Measurements from ENCODE around the gene NSUN4. TPM values are rescaled to one million over a fixed set of nuclear protein-coding genes. Genes with fewer than 3 reads are reported as not detected.

The NSUN4 gene
- total and polyA plus RNA-seq, 2 of the 13 experiments (the other 11 are each of a cell fraction or from before 2014, with no cell fraction given), result 21.5 to 23.5 TPM

GRCh38 chr1:46301808-46302640 lies 38.6 kb upstream of the NSUN4 start (continued):
- TF ChIP-seq HNF4A (CRISPR knock-in tag; IDR thresholded peaks at IDR 0.05), result no peak
- no peak for TF ChIP-seq ZNF550 (CRISPR knock-in tag; IDR thresholded peaks at IDR 0.05; ENCODE audit: borderline replicate concordance)
- no peak for TF ChIP-seq PLRG1 (conservative IDR thresholded peaks at IDR 0.05)
- TF ChIP-seq POLR2AphosphoS2 (IDR thresholded peaks at IDR 0.05; ENCODE audit: low read depth, low read length), result no peak
- no peak for TF ChIP-seq ZNF34 (CRISPR knock-in tag; IDR thresholded peaks at IDR 0.05; ENCODE audit: borderline replicate concordance)
- TF ChIP-seq ATRX (CRISPR knock-in tag; IDR thresholded peaks at IDR 0.05; ENCODE audit: borderline replicate concordance), result no peak
- no peak for TF ChIP-seq CC2D1A (CRISPR knock-in tag; IDR thresholded peaks at IDR 0.05)
- TF ChIP-seq HNF4G (IDR thresholded peaks at IDR 0.05; ENCODE audit: borderline replicate concordance, low read depth, low read length), result no peak
- no peak for TF ChIP-seq HNF4G (CRISPR knock-in tag; IDR thresholded peaks at IDR 0.05; ENCODE audit: borderline replicate concordance, low read depth)
- no peak for TF ChIP-seq SOX5 (CRISPR knock-in tag; IDR thresholded peaks at IDR 0.05; ENCODE audit: borderline replicate concordance)
- TF ChIP-seq KDM3A (CRISPR knock-in tag; IDR thresholded peaks at IDR 0.05; ENCODE audit: low read depth), result no peak; the same call in 1 of the 2 replicates
- TF ChIP-seq SRSF1 (optimal IDR thresholded peaks at IDR 0.05; ENCODE audit: low read depth, low read length), result peak; percentile 16
- TF ChIP-seq ATF7-NPFF (CRISPR knock-in tag; IDR thresholded peaks at IDR 0.05; ENCODE audit: low read depth), result peak; percentile 27; the same call in 1 of the 2 replicates
- TF ChIP-seq ZNF33B (CRISPR knock-in tag; IDR thresholded peaks at IDR 0.05), result no peak
- peak; percentile 14; the same call in 1 of the 2 replicates for TF ChIP-seq HOXA3 (CRISPR knock-in tag; IDR thresholded peaks at IDR 0.05)
- no peak for TF ChIP-seq ZNF615 (CRISPR knock-in tag; IDR thresholded peaks at IDR 0.05; ENCODE audit: borderline replicate concordance)
- TF ChIP-seq ZFP37 (CRISPR knock-in tag; IDR thresholded peaks at IDR 0.05; ENCODE audit: borderline replicate concordance), result no peak
- no peak for TF ChIP-seq ZNF432 (CRISPR knock-in tag; IDR thresholded peaks at IDR 0.05; ENCODE audit: borderline replicate concordance)
- no peak for TF ChIP-seq ZNF724P (CRISPR knock-in tag; IDR thresholded peaks at IDR 0.05; ENCODE audit: borderline replicate concordance)
- TF ChIP-seq SP4 (CRISPR knock-in tag; IDR thresholded peaks at IDR 0.05), result no peak; the same call in 1 of the 2 replicates
- no peak for TF ChIP-seq ZNF737 (CRISPR knock-in tag; IDR thresholded peaks at IDR 0.05; ENCODE audit: borderline replicate concordance)
- TF ChIP-seq YEATS2 (CRISPR knock-in tag; IDR thresholded peaks at IDR 0.05; ENCODE audit: borderline replicate concordance), result no peak; the same call in 1 of the 2 replicates
- no peak for TF ChIP-seq TCF12 (IDR thresholded peaks at IDR 0.05)
- TF ChIP-seq TCF12 (CRISPR knock-in tag; IDR thresholded peaks at IDR 0.05), result peak; percentile 65; the same call in 1 of the 2 replicates
- no peak for TF ChIP-seq KDM1A (CRISPR knock-in tag; IDR thresholded peaks at IDR 0.05)
- TF ChIP-seq ZKSCAN5 (CRISPR knock-in tag; IDR thresholded peaks at IDR 0.05), result no peak
- TF ChIP-seq, protein P1, sequence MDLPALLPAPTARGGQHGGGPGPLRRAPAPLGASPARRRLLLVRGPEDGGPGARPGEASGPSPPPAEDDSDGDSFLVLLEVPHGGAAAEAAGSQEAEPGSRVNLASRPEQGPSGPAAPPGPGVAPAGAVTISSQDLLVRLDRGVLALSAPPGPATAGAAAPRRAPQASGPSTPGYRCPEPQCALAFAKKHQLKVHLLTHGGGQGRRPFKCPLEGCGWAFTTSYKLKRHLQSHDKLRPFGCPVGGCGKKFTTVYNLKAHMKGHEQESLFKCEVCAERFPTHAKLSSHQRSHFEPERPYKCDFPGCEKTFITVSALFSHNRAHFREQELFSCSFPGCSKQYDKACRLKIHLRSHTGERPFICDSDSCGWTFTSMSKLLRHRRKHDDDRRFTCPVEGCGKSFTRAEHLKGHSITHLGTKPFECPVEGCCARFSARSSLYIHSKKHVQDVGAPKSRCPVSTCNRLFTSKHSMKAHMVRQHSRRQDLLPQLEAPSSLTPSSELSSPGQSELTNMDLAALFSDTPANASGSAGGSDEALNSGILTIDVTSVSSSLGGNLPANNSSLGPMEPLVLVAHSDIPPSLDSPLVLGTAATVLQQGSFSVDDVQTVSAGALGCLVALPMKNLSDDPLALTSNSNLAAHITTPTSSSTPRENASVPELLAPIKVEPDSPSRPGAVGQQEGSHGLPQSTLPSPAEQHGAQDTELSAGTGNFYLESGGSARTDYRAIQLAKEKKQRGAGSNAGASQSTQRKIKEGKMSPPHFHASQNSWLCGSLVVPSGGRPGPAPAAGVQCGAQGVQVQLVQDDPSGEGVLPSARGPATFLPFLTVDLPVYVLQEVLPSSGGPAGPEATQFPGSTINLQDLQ (CRISPR knock-in tag; IDR thresholded peaks at IDR 0.05), result no peak

All from HepG2 (cell line).